ENCODE measurements around the gene KCTD20. TPM values are rescaled to one million over a fixed set of nuclear protein-coding genes. Genes with fewer than 3 reads are reported as not detected.
A peak's percentile ranks its signal among the peaks of the same experiment; 100 is the strongest.

KCTD20 gene
- total and polyA plus RNA-seq, 10 of the 15 experiments (the other 5 are each of a cell fraction or from before 2014, with no cell fraction given), result 18.1 to 77.0 (median 50.5) TPM

DNA sequence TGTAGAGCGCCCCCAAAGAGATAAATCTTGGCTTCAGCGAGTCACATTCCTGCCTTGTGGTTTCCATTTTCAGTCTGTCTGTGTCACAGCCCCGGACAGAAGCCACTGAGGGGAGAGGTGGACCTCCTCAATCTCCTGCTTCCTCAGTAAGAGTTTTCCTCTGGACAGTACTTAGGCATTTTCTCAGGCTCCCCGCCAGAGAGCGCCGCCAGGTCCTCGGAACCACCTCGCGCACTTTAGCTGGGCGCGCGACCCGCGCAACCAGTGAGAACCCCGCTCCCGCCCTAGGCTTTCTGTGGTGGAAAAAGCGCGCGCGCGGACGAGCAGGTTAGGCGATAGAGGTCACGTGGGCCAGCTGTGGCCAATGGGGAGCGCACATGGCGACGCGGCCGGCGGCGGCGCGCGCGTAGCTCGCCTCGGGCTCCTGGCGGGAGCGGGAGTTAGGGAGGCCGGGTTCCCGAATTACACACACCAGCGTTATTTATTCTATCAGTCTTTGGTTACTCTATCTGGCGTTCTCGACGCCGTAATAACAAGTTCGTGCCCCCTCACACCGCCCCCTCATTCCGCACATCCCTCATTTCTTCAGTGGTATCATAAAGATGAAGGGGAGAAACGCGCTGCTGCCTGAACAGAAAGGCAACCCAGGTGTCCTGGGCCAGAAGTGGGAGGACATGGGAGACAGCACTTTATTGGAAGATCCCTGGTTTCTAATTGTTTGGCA, 19.5 kb upstream of the KCTD20 start (continued):
- TF ChIP-seq MLLT1 (IDR thresholded peaks at IDR 0.05) (no peak), NFYB (IDR thresholded peaks at IDR 0.05; ENCODE audit: insufficient read depth, low read depth, low read length) (peak; percentile 76), IRF4 (IDR thresholded peaks at IDR 0.05; ENCODE audit: low read depth, low read length) (no peak), MEF2B (IDR thresholded peaks at IDR 0.05; ENCODE audit: partially characterized antibody, poor library complexity, severe bottlenecking) (no peak), SRF (IDR thresholded peaks at IDR 0.05; ENCODE audit: low read depth in 2 of 2, low read length in 2 of 2) (no peak), CEBPB (IDR thresholded peaks at IDR 0.05; ENCODE audit: borderline replicate concordance in 1 of 2, low read depth in 2 of 2, low read length in 2 of 2) (no peak), PRDM15 (CRISPR knock-in tag; IDR thresholded peaks at IDR 0.05) (no peak), ZNF592 (IDR thresholded peaks at IDR 0.05) (no peak), YBX1 (IDR thresholded peaks at IDR 0.05) (no peak), STAT3 (IDR thresholded peaks at IDR 0.05; ENCODE audit: low read depth, low read length) (no peak)
- TF ChIP-seq, protein P1, sequence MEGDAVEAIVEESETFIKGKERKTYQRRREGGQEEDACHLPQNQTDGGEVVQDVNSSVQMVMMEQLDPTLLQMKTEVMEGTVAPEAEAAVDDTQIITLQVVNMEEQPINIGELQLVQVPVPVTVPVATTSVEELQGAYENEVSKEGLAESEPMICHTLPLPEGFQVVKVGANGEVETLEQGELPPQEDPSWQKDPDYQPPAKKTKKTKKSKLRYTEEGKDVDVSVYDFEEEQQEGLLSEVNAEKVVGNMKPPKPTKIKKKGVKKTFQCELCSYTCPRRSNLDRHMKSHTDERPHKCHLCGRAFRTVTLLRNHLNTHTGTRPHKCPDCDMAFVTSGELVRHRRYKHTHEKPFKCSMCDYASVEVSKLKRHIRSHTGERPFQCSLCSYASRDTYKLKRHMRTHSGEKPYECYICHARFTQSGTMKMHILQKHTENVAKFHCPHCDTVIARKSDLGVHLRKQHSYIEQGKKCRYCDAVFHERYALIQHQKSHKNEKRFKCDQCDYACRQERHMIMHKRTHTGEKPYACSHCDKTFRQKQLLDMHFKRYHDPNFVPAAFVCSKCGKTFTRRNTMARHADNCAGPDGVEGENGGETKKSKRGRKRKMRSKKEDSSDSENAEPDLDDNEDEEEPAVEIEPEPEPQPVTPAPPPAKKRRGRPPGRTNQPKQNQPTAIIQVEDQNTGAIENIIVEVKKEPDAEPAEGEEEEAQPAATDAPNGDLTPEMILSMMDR (IDR thresholded peaks at IDR 0.05 in 2 of 3, conservative IDR thresholded peaks at IDR 0.05 in 1 of 3; ENCODE audit: control insufficient read depth in 2 of 3, extremely low read depth in 1 of 3, insufficient read depth in 1 of 3, low read depth in 3 of 3, low read length in 3 of 3), result peak; percentile 74 to 84 (median 74)
- TF ChIP-seq, protein P2, sequence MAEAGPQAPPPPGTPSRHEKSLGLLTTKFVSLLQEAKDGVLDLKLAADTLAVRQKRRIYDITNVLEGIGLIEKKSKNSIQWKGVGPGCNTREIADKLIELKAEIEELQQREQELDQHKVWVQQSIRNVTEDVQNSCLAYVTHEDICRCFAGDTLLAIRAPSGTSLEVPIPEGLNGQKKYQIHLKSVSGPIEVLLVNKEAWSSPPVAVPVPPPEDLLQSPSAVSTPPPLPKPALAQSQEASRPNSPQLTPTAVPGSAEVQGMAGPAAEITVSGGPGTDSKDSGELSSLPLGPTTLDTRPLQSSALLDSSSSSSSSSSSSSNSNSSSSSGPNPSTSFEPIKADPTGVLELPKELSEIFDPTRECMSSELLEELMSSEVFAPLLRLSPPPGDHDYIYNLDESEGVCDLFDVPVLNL (IDR thresholded peaks at IDR 0.05; ENCODE audit: low read depth, low read length), result peak; percentile 80
- TF ChIP-seq, protein P3, sequence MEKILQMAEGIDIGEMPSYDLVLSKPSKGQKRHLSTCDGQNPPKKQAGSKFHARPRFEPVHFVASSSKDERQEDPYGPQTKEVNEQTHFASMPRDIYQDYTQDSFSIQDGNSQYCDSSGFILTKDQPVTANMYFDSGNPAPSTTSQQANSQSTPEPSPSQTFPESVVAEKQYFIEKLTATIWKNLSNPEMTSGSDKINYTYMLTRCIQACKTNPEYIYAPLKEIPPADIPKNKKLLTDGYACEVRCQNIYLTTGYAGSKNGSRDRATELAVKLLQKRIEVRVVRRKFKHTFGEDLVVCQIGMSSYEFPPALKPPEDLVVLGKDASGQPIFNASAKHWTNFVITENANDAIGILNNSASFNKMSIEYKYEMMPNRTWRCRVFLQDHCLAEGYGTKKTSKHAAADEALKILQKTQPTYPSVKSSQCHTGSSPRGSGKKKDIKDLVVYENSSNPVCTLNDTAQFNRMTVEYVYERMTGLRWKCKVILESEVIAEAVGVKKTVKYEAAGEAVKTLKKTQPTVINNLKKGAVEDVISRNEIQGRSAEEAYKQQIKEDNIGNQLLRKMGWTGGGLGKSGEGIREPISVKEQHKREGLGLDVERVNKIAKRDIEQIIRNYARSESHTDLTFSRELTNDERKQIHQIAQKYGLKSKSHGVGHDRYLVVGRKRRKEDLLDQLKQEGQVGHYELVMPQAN (conservative IDR thresholded peaks at IDR 0.05), result peak; percentile 32; the same call in 1 of the 2 replicates
